Central memory CD4-positive, alpha-beta T cell (primary cell): Measurements from ENCODE around the gene POF1B.
"Not testable (repeated sequence)": the region's sequence is repeated elsewhere in the genome, so short reads cannot be mapped to it uniquely, and the experiment has no call there.

Experiments used
- DNase-seq: peaks from one replicate; pipeline ENCODE4 v3.0.0; 2022
- total RNA-seq, 3 experiments: gene quantifications; one replicate each; lab custom pipeline; 2026; lab: John Stamatoyannopoulos, UW

POF1B gene, protein sequence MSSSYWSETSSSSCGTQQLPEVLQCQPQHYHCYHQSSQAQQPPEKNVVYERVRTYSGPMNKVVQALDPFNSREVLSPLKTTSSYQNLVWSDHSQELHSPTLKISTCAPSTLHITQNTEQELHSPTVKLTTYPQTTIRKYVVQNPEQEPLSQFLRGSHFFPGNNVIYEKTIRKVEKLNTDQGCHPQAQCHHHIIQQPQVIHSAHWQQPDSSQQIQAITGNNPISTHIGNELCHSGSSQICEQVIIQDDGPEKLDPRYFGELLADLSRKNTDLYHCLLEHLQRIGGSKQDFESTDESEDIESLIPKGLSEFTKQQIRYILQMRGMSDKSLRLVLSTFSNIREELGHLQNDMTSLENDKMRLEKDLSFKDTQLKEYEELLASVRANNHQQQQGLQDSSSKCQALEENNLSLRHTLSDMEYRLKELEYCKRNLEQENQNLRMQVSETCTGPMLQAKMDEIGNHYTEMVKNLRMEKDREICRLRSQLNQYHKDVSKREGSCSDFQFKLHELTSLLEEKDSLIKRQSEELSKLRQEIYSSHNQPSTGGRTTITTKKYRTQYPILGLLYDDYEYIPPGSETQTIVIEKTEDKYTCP
- total RNA-seq, result 0.35 to 1.0 (median 0.58) reads per million in 3 experiments

DNA sequence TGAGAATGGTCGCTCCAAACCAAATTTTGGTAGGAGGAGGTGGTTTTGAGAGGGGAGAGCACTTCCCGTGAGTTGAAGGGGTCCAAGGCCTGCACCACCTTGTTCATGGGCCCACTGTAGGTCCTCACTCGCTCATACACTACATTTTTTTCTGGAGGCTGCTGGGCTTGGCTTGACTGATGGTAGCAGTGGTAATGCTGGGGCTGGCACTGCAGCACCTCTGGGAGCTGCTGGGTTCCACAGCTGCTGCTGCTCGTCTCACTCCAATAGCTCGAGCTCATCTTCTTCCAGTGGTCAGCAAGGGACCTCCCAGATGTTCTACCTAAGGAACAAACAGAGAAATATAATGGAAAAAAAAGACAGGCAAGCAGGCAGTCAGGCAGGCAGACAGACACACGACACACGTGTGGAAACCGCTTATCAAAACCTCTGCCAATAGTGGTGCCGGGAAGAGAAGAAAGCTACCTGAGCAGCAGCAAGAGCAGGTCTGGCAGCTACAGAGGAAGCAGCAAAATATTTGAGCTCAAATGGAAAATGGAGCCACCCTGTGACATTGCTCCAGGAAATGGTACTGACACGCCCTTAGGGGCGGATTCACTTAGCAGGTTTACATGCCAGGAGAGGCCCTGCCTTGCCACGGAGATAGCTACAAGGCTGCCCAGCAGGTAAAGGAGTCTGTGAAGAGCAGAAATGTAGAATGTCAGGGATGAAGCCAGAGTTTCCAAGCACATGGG is at the start of gene POF1B:
Gene POF1B (minus strand): TSS at position 492 of the 734 bp plus-strand sequence. CDS start 211 bp downstream, at position 281.
- DNase-seq, result peak; percentile 3

DNA sequence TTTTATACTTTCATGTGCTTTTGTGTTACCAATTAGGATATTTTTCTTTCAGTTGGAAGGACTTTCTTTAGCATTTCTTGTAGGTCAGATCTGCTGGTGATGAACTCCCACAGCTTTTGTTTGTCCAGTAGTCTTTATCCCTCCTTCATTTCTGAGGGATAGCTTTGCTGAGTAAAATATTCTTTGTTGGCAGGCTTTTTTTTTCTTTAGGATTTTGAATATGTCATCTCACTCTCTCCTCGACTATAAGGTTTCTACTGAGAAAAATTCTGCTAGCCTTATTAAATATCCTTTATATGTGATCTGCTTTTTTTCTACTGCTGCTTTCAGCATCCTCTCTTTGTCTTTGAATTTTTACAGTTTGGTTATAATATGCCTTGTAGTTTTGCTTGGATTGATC is 49.6 kb upstream of the POF1B start:
- DNase-seq, result no peak

DNA sequence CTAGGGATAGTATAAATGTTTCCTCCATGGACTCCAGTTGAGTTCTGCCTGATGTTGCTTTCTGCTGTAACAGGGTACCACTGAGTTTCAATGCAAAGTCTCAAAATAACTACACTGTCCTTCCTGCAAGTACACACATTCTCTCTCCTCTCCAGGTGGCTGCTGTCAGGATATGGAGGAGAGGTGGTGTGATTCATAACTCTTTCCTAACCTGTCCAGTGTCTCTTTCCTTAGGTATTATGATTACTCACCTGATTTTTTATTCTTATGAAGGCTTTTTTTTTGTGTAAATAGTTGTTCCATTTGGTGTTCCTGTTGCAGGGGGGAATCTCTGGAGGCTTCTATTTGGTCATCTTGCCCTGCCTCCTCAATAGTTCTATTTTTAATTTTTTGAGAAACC is 39.8 kb upstream of the POF1B start:
- DNase-seq, result no peak

DNA sequence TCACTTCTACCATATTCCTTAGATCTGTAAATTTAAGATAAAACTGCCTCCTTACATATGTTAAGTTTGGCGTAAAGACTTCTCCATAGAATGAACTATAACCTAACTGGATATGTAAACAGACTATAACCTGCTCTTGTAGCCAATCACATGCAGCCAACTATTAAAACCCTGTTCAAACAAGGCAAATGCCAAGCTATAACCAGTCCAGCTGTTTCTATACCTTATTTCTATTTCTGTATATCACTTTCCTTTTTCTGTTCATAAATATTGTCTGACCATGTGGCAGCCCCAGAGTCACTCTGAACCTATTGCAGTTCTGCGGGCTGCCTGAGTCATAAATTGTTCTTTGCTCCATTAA is 12.4 kb upstream of the POF1B start:
- no peak for DNase-seq

DNA sequence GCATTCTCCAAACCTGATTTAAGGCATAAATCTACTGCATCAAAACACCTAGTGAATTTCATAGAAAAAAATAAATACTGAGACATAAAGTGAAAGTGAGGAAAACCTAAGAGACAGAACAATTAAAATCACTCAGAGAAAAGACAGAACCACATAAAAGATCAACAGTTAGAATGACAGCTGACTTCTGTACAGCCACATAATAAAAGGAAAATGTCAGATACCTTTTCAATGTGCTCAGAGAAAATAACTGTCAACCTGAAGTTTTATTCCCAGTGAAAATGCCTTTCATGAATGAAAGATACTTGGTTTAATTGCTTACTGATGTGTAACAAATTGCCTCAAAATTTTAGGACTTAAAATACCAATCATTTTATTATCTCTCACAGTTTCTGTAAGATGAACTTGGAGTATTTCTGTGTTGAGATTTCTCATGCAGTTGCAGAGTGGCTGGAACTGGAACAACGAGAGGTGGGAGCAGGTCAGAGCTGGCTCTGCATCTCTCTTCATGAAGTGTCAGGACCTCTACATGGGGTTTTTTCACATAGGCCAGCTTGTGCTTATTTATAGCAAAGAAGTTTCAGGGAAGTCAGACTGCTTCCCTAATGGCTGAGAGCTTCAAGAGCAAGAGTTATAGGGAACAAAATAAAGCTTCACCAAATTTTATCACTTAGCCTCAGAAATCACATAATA is 11.9 kb upstream of the POF1B start:
- no peak for DNase-seq

DNA sequence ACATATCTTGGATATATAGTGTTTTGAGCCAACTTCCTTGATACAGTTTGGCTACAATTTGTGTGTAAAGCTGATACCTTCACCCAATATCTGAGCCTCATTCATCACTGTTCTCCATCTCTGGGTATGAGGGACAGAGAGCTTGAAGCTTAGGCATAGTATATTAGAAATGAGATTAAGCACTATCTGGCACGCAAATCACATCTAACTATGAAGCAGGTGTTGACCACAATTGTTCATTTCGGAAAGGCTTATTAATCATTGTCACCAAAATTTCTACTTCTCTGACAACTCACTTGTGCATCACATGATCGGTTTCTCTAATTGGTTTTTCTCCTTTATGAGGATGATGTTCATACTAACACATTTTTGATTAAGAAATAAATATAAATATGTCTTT is 2.1 kb upstream of the POF1B start:
- DNase-seq, result no peak

DNA sequence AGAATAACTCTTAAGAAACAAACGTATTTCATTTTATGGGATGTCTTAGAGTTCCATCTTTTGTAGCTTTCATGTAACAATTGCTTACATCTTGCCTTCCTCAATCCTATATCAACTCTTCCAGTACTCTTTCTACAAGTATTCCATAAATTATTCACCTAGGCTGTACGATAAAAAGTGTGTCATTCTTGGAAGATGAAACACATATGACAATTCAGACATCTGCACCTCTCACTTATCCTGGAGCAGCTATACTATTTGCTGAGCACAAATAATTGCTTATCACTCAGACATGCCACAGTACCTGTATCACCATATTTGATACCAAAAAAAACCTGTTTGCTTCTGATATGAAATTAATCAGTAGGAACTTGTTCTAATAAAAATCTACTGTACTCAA is 1.0 kb downstream of the POF1B start:
- DNase-seq, result no peak

DNA sequence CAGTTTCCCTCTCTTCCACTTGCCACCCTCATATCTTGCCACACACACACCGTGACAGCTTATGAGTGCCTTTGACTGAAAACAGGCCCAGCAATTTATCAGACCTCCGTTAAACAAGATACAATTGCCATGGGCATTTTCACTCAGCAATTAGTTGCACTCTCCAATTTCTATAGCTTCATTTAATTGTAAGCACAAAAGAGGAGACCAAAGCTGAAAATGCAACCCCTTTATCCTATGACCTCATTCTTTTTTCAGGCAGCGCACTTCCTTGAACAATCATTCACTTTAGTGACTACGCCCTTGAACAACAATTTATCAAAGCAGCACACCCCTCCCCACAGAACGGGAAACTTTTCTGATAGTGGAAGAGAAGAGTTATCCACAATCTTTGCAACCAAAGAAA is 4.1 kb downstream of the POF1B start:
- DNase-seq, result no peak

DNA sequence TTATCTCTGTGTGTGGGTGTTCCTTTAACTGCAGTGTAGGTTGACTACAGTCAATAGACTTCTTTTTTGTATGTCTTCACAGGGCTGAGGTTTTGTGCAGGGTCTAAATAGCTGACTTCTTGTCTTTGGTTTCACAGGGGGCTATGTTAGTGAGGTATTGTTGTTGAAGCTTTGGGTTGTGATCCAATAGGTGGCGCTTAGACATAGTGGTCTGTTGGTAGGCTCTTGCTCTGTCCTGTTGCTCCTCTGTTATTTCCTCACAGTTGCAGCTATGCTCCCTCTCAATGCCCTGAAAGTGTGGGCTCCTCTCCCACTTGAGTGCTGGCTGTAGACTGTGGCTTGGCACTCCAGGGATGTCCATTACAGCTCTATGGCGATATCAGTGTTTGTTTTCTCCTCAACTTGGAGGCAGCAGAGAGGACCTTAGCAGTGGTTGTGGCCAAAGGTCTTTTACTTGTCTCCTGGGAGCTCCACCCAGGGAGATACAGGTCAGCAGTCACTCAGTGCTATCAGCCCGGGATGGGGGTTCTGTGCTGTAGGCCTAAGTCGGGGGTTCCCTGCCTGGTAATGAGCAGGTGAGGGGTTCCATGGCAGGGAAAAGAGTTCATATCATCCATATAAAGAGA is 14.0 kb downstream of the POF1B start:
- DNase-seq, result no peak

DNA sequence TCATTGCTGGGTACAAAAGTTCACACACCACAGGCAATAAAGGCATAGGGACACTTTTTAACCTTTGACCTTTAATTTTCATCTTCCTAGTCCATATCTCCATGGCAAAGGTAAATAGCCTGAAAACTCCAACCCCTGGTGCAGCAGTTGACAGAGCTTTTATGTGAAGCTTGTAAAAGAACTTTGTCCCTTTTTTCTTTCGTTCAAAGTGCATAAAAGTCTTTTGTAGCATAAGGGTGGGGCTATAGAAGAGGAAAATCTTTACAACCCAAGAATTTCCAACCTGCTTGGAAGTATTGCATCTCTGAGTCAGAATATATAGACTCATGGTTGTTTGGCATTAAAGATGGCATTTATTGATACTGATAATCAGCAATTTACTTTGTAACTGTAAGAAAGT is 20.4 kb downstream of the POF1B start:
- DNase-seq, result no peak

DNA sequence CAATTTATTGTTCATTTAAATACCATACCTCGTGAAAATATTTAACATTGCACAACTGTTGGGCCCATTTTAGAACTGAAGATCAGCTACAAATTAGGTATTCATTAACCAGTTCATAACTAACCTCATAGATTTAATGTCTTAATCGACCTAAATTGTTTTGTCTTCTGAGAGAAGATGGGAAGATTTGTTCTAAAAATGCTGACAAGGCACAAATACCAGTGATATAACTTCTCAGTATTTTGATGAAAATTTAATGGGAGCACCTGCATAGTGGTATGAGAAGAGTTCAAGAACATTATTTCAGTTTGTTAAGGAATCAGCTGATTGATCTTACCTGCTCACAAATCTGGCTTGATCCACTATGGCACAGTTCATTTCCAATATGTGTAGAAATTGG is 33.9 kb downstream of the POF1B start:
- no peak for DNase-seq

DNA sequence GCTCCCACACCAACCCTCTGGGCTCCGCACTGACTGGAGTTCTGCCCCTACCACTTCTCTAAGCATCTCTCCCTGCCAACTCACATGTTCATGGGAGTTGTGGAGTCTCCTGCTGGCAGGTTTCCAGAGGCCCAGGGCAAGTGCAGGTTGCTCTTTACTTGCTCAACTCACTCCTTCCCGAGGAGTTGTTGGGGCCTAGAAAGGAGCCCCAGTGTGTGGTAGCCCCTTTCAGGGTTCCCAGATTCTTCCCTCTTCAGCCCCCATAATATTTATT is 52.5 kb downstream of the POF1B start:
- no peak for DNase-seq

DNA sequence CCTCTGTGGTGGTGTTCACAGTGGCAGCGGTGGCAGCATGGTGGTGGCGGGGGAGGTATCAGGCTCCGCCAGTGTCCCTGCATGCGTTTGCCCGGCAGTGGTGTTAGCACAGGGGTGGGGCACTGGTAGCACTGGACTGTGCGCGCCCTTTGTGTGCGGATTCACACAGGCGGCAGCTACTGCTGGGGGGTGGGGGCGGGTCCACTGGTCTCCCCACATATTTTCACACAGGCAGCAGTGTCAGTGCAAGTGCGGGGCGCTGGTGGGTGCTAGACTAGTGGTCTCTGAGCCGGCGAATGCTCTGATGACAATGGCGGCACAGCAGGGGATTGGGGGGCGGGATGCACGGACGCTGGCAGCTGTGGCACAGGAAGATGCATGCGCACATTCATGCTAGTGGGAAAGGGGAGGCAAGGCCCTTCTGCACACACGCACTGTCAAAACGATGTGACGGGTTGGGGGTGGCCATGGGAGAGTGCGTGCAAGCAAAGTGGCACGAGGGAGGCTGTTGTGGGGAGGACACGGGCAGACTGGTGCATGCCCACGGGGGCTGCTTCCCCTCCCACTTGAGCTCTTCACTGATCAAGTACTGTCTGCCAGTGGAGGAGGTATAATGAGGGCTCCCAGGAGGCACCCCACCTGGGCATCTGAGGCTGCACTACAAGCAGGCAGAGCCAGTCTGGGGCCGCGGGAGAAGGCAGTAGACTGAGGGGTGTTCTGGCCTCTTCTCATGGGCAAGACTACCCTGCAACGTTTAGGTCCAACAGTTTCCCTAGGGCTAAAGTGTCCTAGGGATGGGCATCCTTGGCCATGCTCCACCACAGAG is 53.0 kb downstream of the POF1B start:
- no peak for DNase-seq

DNA sequence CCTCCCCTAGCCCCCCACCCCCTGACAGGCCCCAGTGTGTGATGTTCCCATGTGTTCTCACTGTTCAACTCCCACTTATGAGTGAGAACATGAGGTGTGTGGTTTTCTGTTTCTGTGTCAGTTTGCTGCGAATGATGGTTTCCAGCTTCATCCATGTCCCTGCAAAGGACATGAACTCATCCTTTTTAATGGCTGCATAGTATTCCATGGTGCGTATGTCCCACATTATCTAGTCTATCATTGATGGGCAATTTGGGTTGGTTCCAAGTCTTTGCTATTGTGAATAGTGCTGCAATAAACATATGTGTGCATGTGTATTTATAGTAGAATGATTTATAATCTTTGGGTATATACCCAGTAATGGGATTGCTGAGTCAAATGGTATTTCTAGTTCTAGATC is 68.1 kb downstream of the POF1B start:
- DNase-seq, result not testable (repeated sequence)

DNA sequence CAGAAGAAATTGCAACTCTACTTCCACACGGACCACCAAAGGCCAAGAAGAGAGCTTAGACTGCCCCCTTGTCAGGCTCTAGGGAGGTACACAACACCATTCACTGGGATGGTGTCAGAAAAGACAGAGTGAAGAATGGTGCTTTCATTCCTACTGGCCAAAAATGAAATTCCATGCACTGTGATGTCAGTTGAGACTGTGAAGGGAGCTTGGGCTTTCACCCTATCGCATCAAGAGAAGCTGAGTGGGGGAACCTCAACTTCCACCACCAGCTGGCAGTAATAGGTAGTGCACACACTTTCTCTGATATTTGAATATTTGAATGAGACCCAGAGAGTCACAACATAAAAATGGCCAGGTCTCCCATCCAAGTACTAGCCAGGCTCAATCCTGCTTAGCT is 69.7 kb downstream of the POF1B start:
- DNase-seq, result no peak

DNA sequence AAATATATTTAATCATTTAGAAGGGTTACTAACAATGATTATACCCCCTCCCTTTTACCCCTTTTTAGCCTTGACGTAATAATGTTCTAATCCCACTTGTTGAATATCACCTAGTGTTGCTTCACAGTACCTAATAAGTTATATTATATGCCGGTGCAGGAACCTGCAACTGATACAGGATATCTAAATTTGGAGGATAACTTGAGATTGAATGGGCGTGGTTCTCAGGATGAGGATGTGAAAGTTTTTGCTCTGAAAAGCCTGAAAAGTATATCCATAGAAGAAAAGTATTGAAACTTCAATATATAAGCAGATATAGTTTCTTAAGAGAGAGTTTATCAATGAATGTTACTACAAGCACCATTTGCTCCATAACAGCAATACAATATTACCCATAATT is 75.9 kb downstream of the POF1B start:
- DNase-seq, result no peak

DNA sequence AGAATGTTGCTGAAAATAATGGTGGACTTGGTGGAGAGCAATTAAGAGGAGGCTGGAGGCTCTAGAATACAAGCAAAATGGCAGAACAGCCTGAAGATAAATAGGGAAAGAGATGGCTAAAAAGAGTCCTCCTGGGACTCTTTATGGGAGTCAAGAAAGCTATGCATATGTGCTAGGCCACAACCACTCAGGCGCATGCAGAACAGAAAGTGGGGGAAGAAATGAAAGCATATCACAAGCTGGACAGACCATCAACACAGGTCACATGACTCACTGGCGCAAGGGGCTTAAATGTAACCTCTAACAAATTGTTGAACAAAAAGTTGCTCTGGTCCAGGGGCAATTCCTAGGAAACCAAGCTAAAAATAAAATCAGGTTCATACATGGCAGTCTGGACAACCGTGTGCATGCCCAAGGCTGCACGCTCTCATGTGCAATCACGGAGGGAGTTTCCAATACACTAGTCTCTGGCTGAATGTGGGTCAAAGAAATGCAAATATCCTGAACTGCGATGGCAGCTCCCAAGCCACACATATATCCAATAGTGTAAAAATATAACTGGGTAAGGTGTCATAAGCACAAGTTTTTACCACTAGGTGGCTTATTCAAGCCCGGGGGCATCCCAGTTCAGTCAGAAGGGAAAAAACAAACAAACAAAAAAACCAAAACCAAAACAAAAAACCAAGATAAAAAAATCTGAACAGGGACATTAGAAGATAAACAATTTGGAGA is 90.3 kb downstream of the POF1B start:
- no peak for DNase-seq

DNA sequence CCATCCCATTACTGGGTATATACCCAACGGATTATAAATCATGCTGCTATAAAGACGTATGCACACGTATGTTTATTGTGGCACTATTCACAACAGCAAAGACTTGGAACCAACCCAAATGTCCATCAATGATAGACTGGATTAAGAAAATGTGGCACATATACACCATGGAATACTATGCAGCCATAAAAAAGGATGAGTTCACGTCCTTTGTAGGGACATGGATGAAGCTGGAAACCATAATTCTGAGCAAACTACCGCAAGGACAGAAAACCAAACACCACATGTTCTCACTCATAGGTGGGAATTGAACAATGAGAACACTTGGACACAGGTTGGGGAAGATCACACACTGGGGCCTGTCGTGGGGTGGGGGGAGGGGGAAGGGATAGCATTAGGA is 94.2 kb downstream of the POF1B start:
- not testable (repeated sequence) for DNase-seq

DNA sequence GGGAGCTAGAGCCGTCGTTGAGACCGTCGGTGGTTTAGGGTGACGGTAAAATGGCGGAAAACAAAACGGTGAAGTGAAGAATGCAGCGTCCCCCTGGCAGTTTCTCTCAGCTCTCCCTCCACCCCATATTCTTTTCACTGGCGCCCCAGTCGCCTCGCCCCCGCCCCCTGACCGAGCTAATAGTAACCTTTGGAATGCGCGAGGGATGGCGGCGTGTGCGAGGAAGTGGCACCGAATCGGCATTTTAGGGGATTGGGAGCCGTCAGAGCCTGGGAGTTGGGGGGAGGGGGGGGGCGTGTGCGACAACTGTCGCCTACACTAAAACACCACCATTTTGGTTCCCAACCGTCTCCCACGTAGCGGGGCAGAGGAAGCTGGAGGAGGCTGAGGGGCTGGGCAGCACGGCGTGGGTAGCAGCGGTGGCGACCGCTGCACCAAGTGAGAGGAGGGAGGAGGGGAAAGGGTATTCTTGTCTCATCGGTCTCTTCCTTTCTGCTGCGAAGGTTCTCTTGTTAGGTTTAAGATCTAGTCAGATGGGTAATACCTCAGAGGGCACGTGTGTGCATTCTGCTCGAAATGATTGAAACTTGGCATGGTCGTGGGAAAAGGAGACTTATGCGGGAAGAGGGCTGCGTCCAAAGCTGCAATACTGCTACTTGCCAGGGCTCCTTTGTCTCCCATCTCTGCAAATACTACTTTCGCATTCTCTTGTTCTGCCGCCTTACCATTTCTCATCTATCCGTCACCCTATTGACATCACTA is 134.8 kb downstream of the POF1B start:
- DNase-seq, result no peak

DNA sequence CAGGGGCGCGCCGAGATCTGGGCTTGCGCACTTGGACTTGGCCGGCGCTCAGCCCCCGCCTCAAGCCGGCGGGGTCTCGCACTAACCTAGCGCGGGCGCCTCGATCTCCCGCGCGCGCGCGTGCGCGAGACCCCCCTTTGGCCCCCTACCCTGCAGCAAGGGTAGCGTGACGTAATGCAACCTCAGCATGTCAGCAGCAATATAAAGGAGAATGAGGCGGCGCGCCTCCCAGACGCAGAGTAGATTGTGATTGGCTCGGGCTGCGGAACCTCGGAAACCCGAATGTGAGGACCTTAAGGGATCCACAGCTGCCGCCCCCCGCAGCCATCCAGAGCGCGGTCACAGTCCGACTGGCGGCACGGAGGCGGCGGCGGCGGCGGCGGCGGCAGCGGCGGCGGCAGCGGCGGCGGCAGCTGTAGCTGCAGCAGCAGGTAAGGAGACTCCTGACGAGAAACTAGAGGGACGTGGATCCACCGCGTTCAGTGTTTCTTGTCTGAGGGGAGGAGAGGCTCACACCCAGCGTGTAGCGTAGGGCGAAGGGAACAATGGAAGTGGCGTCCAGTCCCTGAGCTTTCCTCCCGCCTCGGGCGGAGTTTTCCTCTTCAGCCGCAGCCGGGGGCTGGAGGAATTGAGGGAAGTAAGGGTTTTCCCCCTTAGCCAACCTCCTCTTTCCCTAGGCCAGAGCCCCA is 135.6 kb downstream of the POF1B start, which contains the start of the genes SATL1 and ZNF711:
Gene SATL1 (minus strand): TSS at position 19 of the 689 bp plus-strand sequence. CDS start 134,811 bp downstream, outside the sequence.
Gene ZNF711 (plus strand): TSS at position 231 of the 689 bp plus-strand sequence. CDS start 3,582 bp downstream, outside the sequence.
- no peak for DNase-seq
